IgD-negative memory B cell (primary cell): ENCODE measurements around the gene TRIM60. TPM values are rescaled to one million over a fixed set of nuclear protein-coding genes. Genes with fewer than 3 reads are reported as not detected.
"Not testable (repeated sequence)": the region's sequence is repeated elsewhere in the genome, so short reads cannot be mapped to it uniquely, and the experiment has no call there.

Source experiments
- H3K27ac Mint-ChIP-seq, 3 donors: one replicate each; pipeline ENCODE4 v1.8.0; 2020 to 2022; ENCODE audit warnings: mild to moderate bottlenecking in 3 of 3, mixed read lengths in 3 of 3, moderate library complexity in 1 of 3
- H3K27me3 Mint-ChIP-seq: one replicate; pipeline ENCODE4 v1.8.0; 2021; ENCODE audit warnings: mixed read lengths
- H3K36me3 Mint-ChIP-seq: one replicate; pipeline ENCODE4 v1.8.0; 2020; ENCODE audit warnings: mild to moderate bottlenecking, mixed read lengths
- H3K4me1 Mint-ChIP-seq, 3 donors: one replicate each; pipeline ENCODE4 v1.8.0; 2020 to 2022; ENCODE audit warnings: mixed read lengths in 3 of 3, mild to moderate bottlenecking in 1 of 3
- H3K4me3 Mint-ChIP-seq, 4 donors: one replicate each; pipeline ENCODE4 v1.8.0; 2020 to 2022; ENCODE audit warnings: mild to moderate bottlenecking in 4 of 4, mixed read lengths in 4 of 4, moderate library complexity in 3 of 4
- H3K9me3 Mint-ChIP-seq, 3 donors: one replicate each; pipeline ENCODE4 v1.8.0; 2020 to 2021; ENCODE audit warnings: mixed read lengths in 3 of 3, mild to moderate bottlenecking in 1 of 3
- polyA plus RNA-seq: library from polyadenylated mRNA; unstranded; fragments of 300-500 nt; fragmentation: Illumina TruSeq; gene quantifications from one replicate; pipeline ENCODE4 v1.2.3, GENCODE V29; 2021

The TRIM60 gene
- polyA plus RNA-seq, 1 donor from 2014 or later, result not detected

DNA sequence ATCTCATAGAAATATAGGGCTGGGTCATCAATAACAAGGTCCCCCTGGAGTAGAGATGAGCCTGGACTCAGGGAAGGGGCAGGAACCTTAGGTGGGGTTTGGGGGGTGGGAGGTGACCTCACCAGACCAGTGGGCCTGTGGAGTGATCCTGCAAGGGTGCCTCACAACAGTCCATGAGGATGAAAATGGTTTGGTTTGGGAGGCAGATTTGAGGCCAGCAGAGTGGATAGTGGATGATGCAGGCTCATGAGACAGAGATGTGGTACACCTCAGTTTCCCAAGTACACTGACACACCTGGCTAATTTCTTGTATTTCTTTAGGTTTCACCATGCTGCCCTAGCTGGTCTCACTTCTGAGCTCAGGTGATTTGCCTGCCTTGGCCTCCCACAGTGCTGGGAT is 18.1 kb upstream of the TRIM60 start:
- Mint-ChIP-seq H3K9me3 (peaks cover 0 to 2% (median 0%) of the 10 kb centered on the region in 3 donors), H3K27ac (no peak overlapping the region), H3K4me3 (no peak overlapping the region), H3K4me1 (no peaks in the 10 kb centered on the region), H3K36me3 (no peaks in the 10 kb centered on the region), H3K27me3 (peaks cover 8% of the 10 kb centered on the region)

DNA sequence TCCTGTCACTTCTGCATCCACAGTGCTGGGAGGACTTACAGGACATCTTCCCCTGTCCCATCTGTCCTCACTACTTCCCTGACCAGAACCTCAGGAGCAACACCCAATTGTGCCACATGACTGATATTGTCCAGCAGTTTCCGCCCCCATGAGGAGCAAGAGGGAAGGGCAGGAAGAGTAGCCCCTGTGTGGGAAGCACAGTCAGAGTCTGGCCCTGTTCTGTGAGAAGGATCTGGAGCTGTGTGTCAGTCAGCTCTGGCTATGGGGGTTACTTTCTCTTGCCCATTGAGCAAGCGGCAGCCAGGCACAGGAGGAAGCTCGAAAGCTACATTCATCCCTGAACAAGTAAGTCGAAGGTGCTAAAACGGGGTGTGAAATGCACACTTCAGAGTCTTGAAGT is 14.8 kb upstream of the TRIM60 start:
- Mint-ChIP-seq H3K27ac (no peak overlapping the region), H3K36me3 (no peaks in the 10 kb centered on the region), H3K4me1 (no peaks in the 10 kb centered on the region), H3K9me3 (no peaks in the 10 kb centered on the region), H3K4me3 (peak overlapping the region in 1 of 4 donors; percentile 12), H3K27me3 (peaks cover 6% of the 10 kb centered on the region)

DNA sequence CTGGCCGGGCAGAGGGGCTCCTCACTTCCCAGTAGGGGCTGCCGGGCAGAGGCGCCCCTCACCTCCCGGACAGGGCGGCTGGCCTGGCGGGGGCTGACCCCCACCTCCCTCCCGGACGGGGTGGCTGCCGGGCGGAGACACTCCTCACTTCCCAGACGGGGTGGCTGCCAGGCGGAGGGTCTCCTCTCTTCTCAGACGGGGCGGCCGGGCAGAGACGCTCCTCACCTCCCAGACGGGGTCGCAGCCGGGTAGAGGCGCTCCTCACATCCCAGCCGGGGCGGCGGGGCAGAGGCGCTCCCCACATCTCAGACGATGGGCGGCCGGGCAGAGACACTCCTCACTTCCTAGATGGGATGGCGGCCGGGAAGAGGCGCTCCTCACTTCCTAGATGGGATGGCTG is 11.8 kb upstream of the TRIM60 start:
- not testable (repeated sequence) for H3K27me3 Mint-ChIP-seq, H3K27ac Mint-ChIP-seq, H3K9me3 Mint-ChIP-seq, H3K36me3 Mint-ChIP-seq, H3K4me3 Mint-ChIP-seq, H3K4me1 Mint-ChIP-seq

DNA sequence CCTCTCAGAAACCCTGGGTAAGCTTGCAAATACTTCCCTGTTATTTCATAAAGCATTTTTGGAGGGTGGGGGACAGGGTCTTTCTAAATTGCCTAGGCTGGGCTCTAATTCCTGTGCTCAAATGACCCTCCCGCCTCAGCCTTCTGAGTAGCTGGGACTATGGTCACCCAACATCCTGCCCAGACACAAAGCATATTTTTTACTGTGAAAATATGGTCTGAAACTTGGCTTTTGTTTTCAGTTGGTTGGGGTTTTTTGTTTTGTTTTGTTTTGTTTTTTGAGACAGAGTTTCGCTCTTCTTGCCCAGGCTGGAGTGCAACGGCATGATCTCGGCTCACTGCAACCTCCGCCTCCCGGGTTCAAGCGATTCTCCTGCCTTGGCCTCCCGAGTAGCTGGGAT is 6.0 kb upstream of the TRIM60 start:
- H3K27me3 Mint-ChIP-seq, H3K9me3 Mint-ChIP-seq, H3K4me1 Mint-ChIP-seq, H3K36me3 Mint-ChIP-seq, H3K4me3 Mint-ChIP-seq, H3K27ac Mint-ChIP-seq: not testable (repeated sequence)

DNA sequence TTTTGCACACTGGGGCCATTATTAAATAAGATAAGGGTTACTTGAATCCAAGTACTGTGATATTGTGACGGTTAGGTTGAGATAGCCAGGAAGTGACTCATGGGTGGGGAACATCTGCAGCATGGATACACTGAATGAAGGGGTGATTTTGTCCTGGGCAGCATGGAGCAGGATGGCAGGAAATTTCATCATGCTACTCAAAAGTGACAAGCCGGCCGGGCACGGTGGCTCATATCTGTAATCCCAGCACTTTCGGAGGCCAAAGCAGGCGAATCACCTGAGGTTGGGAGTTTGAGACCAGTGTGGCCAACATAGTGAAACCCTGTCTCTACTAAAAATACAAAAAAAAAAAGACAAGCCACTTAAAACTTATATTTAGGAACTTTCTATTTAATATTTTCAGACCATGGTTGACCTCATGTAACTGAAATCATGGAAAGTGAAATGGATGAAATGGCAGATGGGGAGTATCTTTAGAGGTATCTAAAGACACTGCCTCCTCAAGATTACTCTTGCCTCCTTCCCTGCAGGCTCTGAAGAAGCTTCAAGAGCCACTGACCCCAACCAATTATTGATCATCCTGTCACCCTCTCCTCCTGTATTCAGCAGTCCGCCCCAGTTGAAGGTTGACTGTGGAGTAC is 3.9 kb upstream of the TRIM60 start:
- H3K27me3 Mint-ChIP-seq, result peaks cover 4% of the 10 kb centered on the region
- no peaks in the 10 kb centered on the region for H3K9me3 Mint-ChIP-seq
- H3K4me1 Mint-ChIP-seq, result no peaks in the 10 kb centered on the region
- no peaks in the 10 kb centered on the region for H3K36me3 Mint-ChIP-seq
- no peak overlapping the region for H3K4me3 Mint-ChIP-seq
- no peak overlapping the region for H3K27ac Mint-ChIP-seq

DNA sequence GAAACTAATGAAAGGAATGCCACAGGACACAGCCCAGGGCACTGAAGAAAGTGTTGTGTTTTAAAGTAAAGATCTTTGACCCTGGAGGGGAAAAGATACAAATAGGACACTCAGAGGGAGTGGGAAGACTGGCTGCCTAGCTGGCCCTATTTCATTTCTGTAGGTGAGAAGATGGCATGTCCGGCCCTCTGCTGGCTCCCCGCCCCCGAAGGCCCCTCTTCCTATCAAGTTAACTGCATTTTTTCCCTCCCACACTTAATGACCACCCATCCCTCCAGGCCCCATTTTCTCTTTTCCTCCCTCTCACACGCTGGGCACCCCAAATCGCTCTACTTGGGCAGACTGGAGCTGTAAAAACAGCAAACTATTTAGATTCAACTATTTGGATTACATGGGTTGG is 16.4 kb downstream of the TRIM60 start:
- Mint-ChIP-seq H3K36me3 (no peaks in the 10 kb centered on the region), H3K4me1 (no peaks in the 10 kb centered on the region), H3K4me3 (no peak overlapping the region), H3K27me3 (no peaks in the 10 kb centered on the region), H3K9me3 (peaks cover 0 to 2% (median 0%) of the 10 kb centered on the region in 3 donors), H3K27ac (no peak overlapping the region)

DNA sequence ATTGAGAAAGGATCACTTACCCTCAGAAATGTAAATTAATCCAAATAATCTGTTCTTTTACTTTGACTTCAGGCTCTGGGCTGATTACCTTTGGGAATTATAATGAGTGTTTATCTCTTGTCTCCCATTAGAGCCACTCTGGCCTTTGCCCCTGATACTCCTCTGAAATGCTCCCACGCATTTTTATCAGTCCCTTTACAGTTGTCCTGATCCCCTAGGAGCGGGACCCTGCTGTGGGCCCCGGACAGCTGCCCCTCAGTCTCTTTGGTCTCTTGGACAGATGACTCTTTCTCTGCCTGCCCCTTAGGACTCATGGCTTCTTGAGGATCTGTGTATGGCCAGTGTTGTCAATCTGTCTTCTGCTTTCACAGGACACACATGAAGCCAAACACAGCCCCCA is 20.8 kb downstream of the TRIM60 start:
- no peaks in the 10 kb centered on the region for H3K9me3 Mint-ChIP-seq
- H3K4me3 Mint-ChIP-seq, result no peak overlapping the region
- no peaks in the 10 kb centered on the region for H3K36me3 Mint-ChIP-seq
- no peaks in the 10 kb centered on the region for H3K27me3 Mint-ChIP-seq
- H3K27ac Mint-ChIP-seq, result no peak overlapping the region
- no peaks in the 10 kb centered on the region for H3K4me1 Mint-ChIP-seq

DNA sequence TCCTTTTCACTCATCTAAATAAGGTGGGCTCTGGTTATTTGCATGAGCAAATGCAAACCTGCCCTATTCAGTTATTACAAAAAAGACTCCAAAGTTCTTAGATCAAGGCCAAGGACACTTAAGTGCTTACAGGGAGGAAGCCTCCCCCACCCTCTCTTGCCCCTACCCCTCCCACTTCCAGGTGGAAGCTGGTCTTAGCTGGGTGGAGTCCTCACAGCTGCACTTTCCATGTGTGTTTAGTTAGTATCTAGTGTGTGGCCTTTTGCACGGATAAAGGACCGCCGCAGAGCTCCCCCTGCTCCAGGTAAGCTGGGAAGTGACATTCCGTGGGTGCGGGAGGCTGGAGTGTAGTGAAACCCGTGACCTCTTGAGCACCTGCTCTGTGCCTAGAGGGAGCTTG is 21.8 kb downstream of the TRIM60 start, which contains the start of gene TRIM75:
Gene TRIM75, plus strand, starts transcription at position 222 of the 400 bp plus-strand sequence. CDS start 5,282 bp downstream, outside the sequence.
- no peaks in the 10 kb centered on the region for H3K9me3 Mint-ChIP-seq
- no peaks in the 10 kb centered on the region for H3K27me3 Mint-ChIP-seq
- H3K4me1 Mint-ChIP-seq, result no peaks in the 10 kb centered on the region
- H3K36me3 Mint-ChIP-seq, result no peaks in the 10 kb centered on the region
- no peak within 1 kb of the TSS for H3K4me3 Mint-ChIP-seq
- no peak within 1 kb of the TSS for H3K27ac Mint-ChIP-seq

DNA sequence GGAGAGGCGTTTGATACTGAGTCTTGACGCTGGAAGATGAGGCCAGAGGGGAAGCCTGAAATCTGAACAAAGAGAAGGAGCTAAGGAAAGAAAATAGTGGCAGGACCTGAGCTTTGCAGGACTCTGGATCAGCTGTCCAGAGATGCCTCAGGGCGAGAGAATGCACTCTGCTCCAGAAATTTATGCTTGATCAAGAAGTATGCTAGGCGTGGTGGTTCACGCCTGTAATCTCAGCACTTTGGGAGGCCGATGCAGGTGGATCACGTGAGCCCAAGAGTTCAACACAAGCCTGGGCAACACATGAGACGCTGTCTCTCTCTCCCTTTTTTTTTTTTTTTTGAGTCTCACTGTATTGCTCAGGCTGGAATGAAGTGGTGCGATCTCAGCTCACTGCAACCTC is 23.8 kb downstream of the TRIM60 start:
- H3K4me1 Mint-ChIP-seq, result no peaks in the 10 kb centered on the region
- H3K36me3 Mint-ChIP-seq, result no peaks in the 10 kb centered on the region
- no peaks in the 10 kb centered on the region for H3K9me3 Mint-ChIP-seq
- H3K4me3 Mint-ChIP-seq, result no peak overlapping the region
- H3K27me3 Mint-ChIP-seq, result no peaks in the 10 kb centered on the region
- no peak overlapping the region for H3K27ac Mint-ChIP-seq

DNA sequence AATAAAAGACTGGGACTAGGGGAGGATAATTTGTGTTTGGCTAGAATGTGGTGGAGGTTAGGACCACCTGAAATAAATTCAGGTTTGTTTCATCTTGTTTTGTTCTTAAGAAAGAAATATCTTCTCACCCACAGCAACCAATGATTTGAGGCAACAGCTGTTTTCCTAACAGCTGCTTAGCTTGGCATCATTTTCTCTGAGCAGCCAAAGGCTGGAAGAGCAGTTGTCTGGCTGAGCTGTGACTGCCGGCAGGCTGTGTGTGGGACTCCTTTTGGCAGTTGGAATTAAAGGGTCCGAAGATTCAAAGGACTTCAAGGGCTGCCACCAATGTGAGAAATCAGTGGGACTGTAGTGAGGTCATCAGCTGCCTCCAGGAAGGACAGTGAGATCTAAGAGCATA is 26.9 kb downstream of the TRIM60 start:
- Mint-ChIP-seq H3K4me1 (no peaks in the 10 kb centered on the region), H3K9me3 (no peaks in the 10 kb centered on the region), H3K4me3 (no peak overlapping the region), H3K36me3 (no peaks in the 10 kb centered on the region), H3K27ac (no peak overlapping the region), H3K27me3 (no peaks in the 10 kb centered on the region)

DNA sequence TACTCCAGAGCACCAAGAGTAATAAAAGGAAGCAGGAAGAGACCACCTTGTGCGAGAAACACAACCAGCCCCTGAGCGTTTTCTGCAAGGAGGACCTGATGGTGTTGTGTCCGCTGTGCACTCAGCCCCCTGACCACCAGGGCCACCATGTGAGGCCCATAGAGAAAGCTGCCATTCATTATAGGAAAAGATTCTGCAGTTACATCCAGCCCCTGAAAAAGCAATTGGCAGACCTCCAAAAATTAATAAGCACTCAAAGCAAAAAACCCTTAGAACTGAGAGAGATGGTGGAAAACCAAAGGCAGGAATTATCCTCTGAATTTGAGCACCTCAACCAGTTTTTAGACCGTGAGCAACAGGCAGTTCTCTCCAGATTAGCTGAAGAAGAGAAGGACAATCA is 27.6 kb downstream of the TRIM60 start:
- H3K27ac Mint-ChIP-seq, result no peak overlapping the region
- H3K36me3 Mint-ChIP-seq, result no peaks in the 10 kb centered on the region
- no peak overlapping the region for H3K4me3 Mint-ChIP-seq
- no peaks in the 10 kb centered on the region for H3K9me3 Mint-ChIP-seq
- H3K4me1 Mint-ChIP-seq, result no peaks in the 10 kb centered on the region
- no peaks in the 10 kb centered on the region for H3K27me3 Mint-ChIP-seq

DNA sequence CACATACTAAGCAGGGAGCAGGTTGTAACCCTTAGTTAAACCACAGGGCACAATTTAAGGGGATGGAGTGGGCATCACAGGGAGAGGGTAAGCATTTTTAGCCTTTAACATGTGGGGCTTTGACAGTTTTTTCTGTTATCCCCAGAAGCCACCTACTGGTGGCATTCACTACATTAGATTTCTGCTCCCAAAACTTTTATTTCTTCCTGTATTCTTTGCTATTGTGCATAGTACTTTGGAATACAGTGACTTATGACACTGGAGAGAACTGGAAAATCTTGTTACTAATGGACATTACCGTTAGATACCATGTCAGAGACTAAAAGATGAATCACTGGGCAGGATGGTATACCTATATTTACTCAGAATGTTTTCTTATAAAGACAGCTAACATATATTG is 29.1 kb downstream of the TRIM60 start:
- H3K27ac Mint-ChIP-seq, result no peak overlapping the region
- no peaks in the 10 kb centered on the region for H3K4me1 Mint-ChIP-seq
- H3K36me3 Mint-ChIP-seq, result peaks cover 2% of the 10 kb centered on the region
- H3K4me3 Mint-ChIP-seq, result no peak overlapping the region
- H3K27me3 Mint-ChIP-seq, result no peaks in the 10 kb centered on the region
- H3K9me3 Mint-ChIP-seq, result no peaks in the 10 kb centered on the region

DNA sequence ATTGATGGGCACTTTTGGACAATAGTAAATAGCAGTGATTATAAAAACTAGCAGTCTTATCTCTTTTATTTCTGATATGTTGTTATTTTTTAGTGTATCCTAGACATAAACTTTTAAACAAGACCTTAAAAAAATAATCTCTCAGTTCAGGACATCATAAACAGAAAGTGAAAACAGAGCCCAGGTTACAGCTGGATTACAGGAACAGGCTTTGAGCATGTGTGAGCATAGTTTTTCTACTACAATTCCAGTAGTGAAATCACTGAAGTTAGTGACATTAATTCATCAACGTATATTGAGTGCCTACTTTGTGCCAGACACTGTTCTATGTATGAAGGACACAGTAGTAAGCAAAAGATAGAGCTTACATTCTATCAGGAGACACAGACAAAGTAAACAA is 38.8 kb downstream of the TRIM60 start:
- Mint-ChIP-seq H3K4me3 (no peak overlapping the region), H3K4me1 (no peaks in the 10 kb centered on the region), H3K27ac (no peak overlapping the region), H3K27me3 (no peaks in the 10 kb centered on the region), H3K9me3 (no peaks in the 10 kb centered on the region), H3K36me3 (no peaks in the 10 kb centered on the region)

DNA sequence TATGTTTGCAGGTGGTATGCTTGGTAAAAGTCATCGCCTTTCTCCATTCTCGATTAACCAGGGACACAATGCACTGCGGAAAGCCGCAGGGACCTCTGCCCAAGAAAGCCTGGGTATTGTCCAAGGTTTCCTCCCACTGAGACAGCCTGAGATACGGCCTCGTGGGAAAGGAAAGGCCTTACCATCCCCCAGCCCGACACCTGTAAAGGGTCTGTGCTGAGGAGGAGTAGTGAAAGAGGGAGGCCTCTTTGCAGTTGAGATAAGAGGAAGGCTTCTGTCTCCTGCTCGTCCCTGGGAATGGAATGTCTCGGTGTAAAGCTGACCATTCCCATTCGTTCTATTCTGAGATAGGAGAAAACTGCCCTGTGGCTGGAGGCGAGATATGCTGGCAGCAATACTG is 41.5 kb downstream of the TRIM60 start:
- H3K27me3 Mint-ChIP-seq, H3K36me3 Mint-ChIP-seq, H3K4me3 Mint-ChIP-seq, H3K27ac Mint-ChIP-seq, H3K4me1 Mint-ChIP-seq, H3K9me3 Mint-ChIP-seq: not testable (repeated sequence)

DNA sequence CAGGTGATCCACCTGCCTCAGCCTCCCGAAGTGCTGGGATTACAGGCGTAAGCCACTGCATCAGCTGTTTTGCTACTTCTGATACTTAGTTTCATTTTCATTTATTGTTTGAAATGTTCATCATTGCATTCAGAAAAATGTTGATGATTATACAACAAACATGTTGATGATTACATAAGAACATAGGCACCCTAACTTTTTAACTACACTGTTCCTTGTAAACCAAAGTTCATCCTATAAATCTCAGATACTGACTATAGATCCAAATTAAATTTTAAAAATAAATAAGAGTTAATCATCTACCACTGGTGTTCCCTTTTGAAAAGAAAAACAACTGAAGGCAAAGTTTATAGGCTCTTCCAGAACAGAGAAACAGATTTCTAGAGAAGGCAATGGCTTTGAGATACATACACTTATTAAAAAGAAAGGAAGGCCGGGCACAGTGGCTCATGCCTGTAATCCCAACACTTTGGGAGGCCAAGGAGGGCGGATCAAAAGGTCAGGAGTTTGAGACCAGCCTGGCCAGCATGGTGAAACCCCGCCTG is 45.3 kb downstream of the TRIM60 start:
- H3K27ac Mint-ChIP-seq, result no peak overlapping the region
- no peaks in the 10 kb centered on the region for H3K27me3 Mint-ChIP-seq
- peaks cover 8% of the 10 kb centered on the region for H3K36me3 Mint-ChIP-seq

DNA sequence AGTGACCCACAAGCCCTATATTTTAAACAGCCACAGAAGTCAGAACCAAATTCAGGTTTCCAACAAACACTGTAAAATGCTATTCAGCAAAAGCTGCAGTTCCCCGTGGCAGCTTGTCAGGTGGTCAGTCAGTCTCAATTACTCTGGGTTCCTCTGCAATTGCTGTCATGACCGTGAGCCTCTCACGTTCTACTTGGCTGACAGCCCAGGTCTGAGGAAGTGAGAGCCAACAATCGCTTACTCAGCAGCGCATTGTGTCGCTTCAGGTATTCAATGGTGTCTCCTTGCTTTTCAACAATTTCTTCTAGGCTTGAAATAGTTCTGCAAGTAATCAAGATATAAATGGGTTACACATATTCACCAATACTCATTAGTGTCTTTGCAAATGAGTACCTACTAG is 47.7 kb downstream of the TRIM60 start:
- Mint-ChIP-seq H3K4me1 (no peaks in the 10 kb centered on the region), H3K27ac (no peak overlapping the region), H3K36me3 (peaks cover 11% of the 10 kb centered on the region), H3K27me3 (no peaks in the 10 kb centered on the region), H3K4me3 (no peak overlapping the region), H3K9me3 (no peaks in the 10 kb centered on the region)

More for the DNA sequence above, 45.3 kb downstream of the TRIM60 start:
- Mint-ChIP-seq H3K4me3 (no peak overlapping the region), H3K4me1 (no peaks in the 10 kb centered on the region), H3K9me3 (no peaks in the 10 kb centered on the region)
